Vagina (tissue), 2 donors: Measurements from ENCODE around the gene COTL1.

Experiments used
- CTCF ChIP-seq, 3 experiments: fragments of 450-650 bp in 2 of 3; fragments of 200-600 bp in 1 of 3; sonication (generic) in 1 of 3; IDR thresholded peaks; one replicate each; pipeline ENCODE4 v1.5.1; 2017 to 2019; ENCODE audit warnings: antibody characterized with exemption in 3 of 3, mild to moderate bottlenecking in 2 of 3, moderate library complexity in 2 of 3
- POLR2A ChIP-seq, 2 donors: fragments of 450-650 bp; IDR thresholded peaks; one replicate each; pipeline ENCODE4 v1.6.1; 2017; ENCODE audit warnings: antibody characterized with exemption in 2 of 2, mild to moderate bottlenecking in 2 of 2, moderate library complexity in 2 of 2

DNA sequence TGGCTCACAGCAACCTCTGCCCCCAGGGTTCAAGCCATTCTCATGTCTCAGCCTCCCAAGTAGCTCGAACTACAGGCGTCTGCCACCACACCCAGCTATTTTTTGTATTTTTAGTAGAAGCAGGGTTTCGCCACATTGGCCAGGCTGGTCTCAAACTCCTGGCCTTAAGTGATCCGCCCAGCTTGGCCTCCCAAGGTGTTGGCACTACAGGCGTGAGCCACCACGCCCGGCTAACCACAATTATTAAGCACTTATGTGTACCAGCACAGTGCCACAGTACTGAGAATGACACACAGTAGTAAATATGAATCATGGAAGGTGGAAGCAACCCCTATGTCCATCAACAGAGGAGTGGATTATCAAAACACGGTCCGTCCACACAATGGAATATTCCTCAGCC is 49.8 kb downstream of the COTL1 start:
- TF ChIP-seq POLR2A (IDR thresholded peaks at IDR 0.05) (no peak), CTCF (IDR thresholded peaks at IDR 0.05) (no peak)
